Stimulated activated CD4-positive, alpha-beta T cell treated with anti-CD3 and anti-CD28 coated beads, TNF-alpha, amount 100 ng/mL, for 1 hour (primary cell): Measurements from ENCODE around the gene THSD4.

Experiments used
- DNase-seq, 3 donors: peaks; one replicate each; pipeline ENCODE4 v3.0.0-alpha.2; 2020; ENCODE audit warnings: low read depth in 3 of 3, low spot score in 1 of 3

THSD4 gene

DNA sequence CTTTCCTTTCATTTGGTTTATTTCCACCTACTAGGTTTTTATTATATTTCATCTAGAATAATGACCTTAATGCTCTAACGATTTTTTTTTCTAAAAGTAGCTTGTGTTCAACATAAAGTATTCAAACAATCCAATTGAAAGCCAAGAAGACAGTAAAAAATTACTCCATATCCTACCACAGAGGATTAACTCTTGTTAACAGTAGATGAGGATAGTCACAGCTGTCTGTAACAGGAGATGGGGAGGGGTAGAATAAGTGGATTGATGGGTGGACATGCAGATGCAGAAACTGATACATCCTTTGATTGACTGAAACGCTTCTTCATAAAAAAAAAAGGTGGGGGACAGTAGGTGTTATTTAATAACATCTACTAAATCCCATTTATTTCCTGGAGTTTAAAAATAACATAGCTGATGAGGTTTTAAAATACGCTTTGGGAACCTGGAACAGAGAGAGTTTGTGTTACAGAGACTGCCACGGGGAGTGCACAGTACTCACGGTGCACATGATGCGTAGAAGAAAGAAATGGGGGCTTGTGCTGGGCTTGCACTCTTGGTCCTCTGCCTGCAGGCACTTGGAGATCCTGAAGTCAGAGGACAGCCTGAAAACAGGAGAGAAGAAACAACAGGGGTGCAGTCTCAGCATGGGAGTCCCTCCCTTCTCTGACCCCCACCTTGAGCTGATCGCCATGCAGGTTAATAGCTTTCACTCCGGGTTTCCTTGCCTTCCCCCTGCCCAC is 226.7 kb downstream of the THSD4 start:
- no peak for DNase-seq

DNA sequence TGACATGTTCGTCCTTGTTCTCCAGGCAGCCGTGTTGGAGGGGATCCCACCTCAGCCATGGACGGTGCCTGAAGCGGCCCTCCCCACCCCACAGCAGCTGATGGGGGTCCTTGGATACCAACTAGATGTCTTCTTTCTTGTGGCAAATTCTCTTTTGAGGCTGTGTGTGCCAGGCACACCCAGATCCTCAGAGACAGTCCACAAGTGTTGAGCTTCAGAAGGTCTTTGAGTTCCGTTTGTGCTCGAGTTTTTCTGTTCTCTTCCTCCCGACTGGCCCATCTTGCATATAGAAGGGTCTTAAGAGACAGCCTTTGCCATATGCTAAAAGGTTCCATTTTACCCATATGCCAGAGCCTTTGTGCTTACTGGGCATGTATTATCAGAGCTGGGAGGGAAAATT is 227.4 kb downstream of the THSD4 start:
- no peak for DNase-seq

- DNase-seq, result no peak
Observed at GRCh38 chr15:71344316-71344715, 229.0 kb downstream of the THSD4 start.

GRCh38 chr15:71345186-71345585 is 229.9 kb downstream of the THSD4 start:
- DNase-seq, result no peak

GRCh38 chr15:71346464-71346863 is 231.2 kb downstream of the THSD4 start:
- no peak for DNase-seq

DNA sequence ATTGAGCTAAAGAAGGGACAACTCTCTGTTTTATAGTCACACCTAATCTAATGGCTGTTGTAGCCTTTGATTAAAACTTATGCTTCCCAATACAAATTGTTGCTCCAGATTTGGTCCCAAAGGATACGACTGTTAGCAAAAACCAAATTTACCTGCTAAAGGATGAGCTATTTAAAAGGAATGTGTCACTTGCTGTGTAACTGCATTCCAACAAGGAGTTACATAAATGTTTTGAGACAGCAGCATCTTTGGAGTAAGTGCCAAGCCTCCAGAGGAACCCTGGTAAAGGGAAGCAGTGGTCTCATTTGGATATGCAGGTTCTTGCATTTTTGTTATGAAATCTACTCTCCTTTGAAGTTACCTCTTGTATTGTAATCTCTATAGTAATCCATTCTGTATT is 233.3 kb downstream of the THSD4 start:
- no peak for DNase-seq

GRCh38 chr15:71349336-71349735 is 234.1 kb downstream of the THSD4 start:
- DNase-seq, result no peak

DNA sequence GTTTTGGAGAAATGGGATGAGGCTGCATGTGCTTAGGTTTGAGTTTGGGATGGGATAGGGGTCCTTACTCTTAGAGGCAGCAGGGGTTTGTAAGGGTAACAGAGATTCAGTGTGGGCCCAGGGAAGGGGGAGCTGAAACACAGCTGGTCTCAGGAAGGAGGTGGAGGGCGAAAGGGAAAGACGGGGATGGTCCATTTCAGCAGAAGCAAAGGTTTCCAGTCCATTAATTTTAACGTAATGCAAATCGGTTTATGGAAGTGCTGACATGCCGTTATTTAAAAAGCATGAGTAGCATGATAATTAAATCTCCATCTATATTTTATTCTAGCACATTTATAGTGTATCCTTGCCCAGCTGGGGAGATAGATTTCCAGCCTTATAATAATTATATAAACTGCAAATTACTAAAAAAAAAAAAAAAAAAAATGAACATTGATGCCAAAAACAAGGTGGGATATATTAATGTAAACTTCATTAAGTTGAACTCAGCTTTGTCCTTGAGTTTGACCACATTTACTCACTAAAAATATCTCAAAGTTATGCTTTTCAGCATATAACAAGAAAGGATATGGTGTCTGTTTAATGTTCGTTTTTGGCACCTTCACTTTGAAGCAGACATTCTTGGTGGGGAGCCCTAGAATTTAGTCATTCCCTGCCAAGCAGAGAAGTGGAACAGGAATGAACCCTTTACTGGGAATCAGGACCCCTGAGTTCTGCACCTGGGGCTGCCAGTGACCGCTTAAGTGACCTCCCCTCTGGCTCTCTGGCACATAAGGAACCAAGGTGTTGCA is 234.7 kb downstream of the THSD4 start:
- DNase-seq, result no peak

- DNase-seq, result no peak
Observed at GRCh38 chr15:71350622-71351378, 235.5 kb downstream of the THSD4 start.

DNA sequence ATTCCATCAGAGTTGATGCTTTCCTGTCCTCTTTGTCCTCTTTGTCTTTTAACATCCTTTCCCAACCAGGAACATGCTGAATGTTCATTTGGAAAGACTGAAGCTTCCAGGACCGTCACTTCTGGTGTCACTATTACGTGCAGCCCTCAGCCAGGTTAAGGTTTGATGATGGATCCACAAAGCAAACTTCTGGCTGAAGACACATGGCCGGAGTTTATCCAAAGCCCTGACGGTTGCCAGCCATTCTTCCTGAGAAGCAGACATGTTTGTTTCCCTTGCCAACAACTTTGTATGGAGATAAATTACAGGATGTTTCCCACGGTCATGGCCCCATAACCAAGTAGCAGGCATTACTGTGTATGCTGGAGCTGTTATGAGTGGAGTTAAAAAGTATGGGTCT is 236.9 kb downstream of the THSD4 start:
- DNase-seq, result no peak

DNA sequence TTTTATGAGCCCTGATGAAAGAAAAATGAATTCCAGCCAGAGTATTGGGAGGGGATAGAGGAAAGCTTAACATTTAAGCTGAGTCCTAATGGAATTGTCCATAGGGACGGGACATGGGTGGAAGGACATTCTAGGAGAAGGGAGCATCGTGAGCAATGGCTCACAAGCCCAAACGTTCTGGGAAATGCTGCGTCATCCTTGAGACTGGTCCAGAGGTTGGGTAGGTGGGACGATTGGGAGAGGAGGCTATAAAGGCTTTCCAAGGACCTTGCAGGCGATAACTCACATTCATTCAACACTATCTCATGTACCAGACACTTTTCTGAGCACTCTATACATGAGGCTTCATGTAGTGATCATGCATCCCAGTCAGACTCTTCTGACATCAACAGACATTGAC is 237.5 kb downstream of the THSD4 start:
- no peak for DNase-seq

GRCh38 chr15:71353171-71353570 is 237.9 kb downstream of the THSD4 start:
- DNase-seq, result no peak

- no peak for DNase-seq
Observed at GRCh38 chr15:71355268-71355667, 240.0 kb downstream of the THSD4 start.

DNA sequence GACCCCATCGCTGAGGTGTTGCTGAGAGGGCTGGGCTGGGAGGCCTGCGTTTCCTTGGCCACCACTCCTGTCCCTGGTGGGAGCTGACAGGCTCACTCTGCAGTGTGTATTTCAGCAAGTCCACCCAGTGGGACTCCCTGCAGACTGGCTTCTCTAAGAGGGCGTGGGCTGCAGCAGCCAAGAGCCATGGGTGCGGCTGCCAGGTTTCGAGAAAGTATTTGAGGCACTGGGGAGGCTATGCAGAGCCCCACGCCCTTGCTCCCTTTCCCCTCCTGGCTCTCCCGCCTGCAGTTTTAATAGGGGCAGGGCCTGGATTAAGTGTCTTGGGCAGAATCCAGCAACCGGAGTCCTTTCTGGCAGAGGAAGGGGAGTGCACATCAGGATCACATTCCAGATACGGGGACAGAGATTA is 242.1 kb downstream of the THSD4 start:
- no peak for DNase-seq

- DNase-seq, result no peak
Observed at GRCh38 chr15:71357967-71358366, 242.7 kb downstream of the THSD4 start.

DNA sequence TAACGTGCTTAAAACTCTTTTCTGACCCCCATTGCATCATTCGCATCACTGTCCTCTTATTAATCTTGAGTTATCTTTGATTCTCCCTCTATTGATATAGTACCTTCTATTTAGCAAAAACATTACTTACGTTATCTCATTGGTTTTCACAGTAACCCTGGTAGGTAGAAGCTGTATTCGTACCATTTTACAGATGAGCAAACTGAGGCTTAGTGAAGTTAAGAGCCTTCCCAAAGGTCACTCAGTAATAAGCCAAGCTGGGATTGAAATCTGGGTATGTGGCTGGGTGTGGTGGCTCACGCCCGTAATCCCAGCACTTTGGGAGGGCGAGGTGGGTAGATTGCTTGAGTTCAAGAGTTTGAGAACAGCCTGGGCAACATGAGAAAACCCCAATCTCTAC is 244.0 kb downstream of the THSD4 start:
- no peak for DNase-seq

- DNase-seq, result no peak
Observed at GRCh38 chr15:71362556-71362955, 247.3 kb downstream of the THSD4 start.

GRCh38 chr15:71362987-71363968 is 248.0 kb downstream of the THSD4 start:
- no peak for DNase-seq

- DNase-seq, result no peak
Observed at GRCh38 chr15:71364117-71364584, 248.9 kb downstream of the THSD4 start.

DNA sequence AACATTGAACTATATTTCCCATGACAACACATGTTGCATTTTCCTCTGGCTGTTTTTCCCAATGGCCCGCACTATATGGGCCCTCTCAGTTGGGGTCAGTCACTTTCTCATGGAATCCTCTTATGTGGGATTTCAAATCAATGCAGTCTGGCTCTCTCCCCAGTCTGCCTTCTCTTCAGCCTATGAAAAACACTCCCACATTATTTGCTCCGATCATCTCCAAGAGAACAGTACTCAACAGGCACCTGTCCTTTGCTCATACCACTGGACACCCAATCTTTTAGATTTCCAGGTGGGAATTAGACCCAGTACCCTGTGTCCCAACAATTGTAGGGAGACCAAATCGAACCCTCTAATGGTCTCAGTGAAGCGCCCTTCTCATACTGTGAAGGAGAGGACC is 251.3 kb downstream of the THSD4 start:
- no peak for DNase-seq

DNA sequence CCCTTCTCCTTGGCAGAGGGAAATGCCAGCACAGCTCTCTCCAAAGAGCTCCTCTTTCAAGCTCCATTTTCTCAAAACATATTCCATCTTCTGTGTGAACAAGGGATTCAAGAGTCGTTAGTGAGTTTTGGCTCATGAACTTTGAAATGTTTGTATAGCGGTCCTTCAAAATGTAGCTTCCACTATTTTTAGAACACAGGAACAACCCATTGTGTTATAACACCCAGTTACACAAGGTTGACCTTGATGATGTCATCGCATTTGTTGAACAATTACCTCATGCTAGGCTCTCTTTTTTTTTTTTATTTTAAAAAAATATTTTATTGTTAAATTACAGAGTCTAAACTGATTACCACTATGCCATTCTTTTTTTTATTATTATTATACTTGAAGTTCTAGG is 251.7 kb downstream of the THSD4 start:
- no peak for DNase-seq
